ENCODE results near the gene EIF5AL1. TPM values are rescaled to one million over a fixed set of nuclear protein-coding genes. Genes with fewer than 3 reads are reported as not detected.
A peak's percentile ranks its signal among the peaks of the same experiment; 100 is the strongest.
"Not testable (repeated sequence)": the region's sequence is repeated elsewhere in the genome, so short reads cannot be mapped to it uniquely, and the experiment has no call there.

Gene EIF5AL1
- polyA plus RNA-seq (ENCODE audit: insufficient read length) = 1.6 TPM

DNA sequence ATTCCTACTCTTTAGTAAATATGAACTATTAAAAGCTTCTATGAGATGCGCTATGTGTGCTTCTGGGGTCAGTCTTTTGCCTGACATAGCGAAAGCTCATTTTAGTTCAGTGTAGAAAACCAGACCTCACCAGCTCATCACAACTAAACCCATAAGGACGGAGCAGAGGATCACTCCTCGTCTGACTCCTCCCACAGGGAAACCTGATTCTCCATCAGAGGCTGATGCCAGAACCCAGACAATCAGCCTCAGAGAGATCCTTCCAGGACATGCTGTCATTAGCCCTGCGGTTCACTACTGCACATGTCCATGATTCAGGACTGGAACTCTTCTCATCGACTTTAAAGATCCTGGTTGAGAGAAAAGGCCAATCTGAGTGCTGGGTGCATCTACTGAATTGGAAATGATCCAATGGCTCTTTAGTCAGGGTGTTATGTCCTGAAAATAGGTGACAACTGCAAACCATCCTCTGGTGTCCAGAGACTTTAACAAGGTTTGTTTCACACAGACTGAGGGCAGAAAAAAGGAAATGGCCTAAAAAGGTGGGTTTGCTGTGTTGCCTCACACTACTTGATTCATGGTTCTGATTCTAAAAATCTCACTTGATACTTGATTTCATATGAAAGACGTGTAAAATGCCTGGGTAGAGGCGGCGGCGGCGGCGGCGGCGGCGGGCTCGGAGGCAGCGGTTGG lies at the start of gene EIF5AL1:
Gene EIF5AL1 (plus strand): TSS at position 643 of the 693 bp plus-strand sequence. CDS start 117 bp downstream, outside the sequence.
- DNase-seq = not testable (repeated sequence)

DNA sequence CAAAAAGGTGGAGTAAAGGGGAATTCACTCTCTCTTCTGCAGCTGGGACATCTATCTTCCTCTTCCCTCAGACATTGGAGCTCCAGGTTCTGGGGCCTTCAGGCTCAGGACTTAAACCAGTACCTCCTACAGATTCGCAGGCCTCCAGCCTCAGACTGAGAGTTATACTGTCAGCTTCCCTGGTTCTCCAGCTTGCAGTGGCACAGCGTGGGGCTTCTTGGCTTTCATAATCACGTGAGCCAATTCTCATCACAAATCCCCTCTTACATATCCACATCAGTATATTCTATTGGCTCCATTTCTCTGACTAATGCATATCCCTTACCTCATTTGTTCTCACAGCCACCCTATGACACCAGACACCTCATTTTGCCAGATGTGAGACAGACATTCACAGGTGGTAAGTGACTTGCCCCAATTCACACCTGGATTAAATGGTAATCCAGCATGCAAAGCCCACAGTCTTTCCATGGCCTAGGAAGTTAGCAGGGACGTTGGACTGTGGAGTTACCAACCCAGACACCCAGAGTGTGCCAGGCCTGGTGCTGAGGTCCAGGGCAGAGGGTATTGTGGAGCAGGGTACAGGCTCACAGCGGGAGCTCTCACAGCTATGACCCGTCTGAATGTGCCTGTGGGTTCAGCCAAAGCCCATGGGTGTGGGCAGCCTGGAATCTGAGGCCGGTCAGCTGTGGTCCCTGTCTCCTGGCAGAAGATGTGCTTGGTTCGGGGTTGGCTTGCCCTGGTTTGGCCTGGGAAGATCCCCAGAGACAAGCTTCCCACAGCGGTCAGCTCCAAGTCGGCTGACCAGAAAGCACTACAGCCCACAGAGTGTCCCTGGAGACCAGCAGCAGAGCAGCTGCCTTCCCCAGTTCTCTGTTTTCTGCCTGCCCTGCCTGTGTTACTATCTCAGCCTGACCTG lies 48.5 kb upstream of the EIF5AL1 start:
- peak; percentile 36 for DNase-seq

DNA sequence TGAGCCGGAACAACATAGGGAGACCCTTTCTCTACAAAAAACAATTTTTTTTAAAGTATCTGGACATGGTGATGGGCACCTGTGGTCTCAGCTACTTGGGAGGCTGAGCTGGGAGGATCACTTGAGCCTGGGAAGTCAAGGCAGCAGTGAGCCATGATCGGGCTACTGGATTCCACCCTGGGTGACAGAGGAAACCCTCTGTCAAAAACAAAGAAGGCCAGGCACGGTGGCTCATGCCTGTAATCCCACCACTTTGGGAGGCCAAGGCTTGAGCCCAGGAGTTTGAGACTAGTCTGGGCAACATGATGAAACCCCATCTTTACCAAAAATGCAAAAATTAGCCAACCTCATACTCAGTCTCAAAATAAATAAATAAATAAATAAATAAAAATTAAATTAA lies 47.0 kb upstream of the EIF5AL1 start:
- no peak for DNase-seq

- DNase-seq = no peak
These were observed 44.2 kb upstream of the EIF5AL1 start for GRCh38 chr10:79468015-79468560.

DNA sequence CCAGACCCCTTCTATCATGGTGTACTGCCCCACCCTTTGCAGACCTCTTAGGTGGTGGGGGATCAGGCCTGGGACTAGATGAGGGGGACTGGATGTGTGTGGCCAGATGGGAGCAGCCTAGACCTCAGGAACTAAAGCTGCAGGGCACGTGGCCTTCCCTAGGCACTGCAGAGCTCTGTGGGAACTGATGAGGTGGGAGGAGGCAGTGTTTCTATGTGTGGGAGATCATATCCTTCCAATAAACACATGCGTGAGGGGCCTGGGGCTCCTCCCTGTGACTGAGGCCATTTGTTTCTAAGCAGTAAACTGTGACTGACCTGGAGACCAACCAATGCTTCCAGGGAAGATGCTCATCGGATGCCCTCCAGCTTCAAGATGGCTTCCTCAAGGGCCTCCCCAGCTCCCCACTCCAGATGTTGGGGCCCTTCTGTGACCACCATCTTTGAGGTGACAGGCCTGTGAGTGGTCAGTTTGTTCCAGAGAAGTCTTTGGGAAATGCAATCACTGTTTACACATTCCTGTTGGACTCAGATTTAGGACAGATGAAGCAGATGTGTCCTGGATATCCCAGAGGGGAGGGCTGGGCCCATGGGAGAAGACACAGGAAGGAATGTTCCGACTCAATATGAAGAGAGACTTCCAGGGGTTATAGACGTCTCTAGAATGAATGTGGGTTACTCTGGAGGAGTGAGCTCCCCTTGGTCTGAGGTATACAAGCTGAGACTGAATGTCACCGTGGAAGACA lies 43.3 kb upstream of the EIF5AL1 start:
- DNase-seq = no peak

- DNase-seq = no peak
These were observed 42.2 kb upstream of the EIF5AL1 start for GRCh38 chr10:79470096-79470495.

GRCh38 chr10:79471776-79472175 lies 40.6 kb upstream of the EIF5AL1 start:
- DNase-seq = no peak

DNA sequence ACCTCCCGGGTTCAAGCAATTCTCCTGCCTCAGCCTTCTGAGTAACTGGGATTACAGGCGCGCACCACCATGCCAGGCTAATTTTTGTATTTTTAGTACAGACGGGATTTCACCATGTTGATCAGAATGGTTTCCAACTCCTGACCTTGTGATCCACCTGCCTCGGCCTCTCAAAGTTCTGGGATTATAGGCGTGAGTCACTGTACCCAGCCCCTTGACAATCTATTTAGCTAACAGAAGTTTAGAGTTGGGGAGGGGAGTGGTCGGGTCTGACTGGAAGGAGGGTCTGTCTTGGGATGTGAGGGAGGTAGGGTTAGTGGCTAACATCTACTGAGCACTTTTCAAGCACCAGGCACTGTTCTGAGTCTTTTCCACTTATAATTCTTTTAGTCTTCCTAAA lies 39.9 kb upstream of the EIF5AL1 start:
- no peak for DNase-seq

DNA sequence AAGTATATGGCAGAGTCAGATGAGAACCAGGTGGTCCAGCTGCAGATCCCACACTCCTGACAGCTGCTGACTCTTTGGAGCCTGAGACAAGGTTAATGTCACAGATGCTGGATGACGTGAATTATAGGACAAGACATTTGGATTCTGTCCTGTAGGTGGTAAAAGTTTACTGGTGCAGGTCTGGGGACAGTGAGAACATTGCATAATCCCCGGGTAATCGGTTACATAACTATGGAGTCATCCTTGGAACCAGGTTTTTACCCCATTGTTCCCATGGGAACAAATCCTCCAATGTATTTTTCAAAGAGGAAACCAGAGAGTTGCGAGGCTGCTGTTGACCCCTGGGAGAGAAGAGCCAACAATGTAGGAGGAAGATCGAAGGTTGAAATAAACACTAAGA lies 39.4 kb upstream of the EIF5AL1 start:
- no peak for DNase-seq

GRCh38 chr10:79473496-79474095 lies 38.7 kb upstream of the EIF5AL1 start:
- DNase-seq = no peak

DNA sequence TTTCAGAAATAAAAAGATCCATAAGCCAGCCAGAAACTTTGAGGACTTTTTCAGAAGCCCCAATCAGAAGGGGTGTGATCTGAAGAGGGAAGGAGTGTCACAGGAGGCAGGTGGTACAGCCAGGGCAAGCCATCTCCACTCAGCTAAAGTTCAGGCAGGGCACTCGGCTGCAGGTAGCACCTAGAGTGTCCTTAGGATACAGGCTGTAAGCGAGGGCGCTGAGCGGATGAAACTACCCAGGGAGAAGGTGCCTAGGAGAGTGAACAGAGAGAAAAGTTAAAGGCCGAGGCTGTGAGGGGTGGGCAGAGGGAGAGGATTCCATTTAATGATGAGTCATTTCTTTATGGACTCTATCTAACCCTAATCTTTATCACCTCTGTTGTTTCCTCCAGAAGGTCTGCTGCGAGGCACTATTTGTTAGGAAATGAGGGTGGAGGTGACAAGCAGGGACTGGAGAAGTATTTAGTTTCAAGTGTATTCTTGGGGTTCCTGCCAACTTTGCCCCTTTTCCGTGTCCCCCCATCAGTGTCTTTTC lies 37.1 kb upstream of the EIF5AL1 start:
- no peak for DNase-seq

GRCh38 chr10:79475877-79476276 lies 36.5 kb upstream of the EIF5AL1 start:
- no peak for DNase-seq

- DNase-seq = no peak
These were observed 35.7 kb upstream of the EIF5AL1 start for GRCh38 chr10:79476645-79477044.

DNA sequence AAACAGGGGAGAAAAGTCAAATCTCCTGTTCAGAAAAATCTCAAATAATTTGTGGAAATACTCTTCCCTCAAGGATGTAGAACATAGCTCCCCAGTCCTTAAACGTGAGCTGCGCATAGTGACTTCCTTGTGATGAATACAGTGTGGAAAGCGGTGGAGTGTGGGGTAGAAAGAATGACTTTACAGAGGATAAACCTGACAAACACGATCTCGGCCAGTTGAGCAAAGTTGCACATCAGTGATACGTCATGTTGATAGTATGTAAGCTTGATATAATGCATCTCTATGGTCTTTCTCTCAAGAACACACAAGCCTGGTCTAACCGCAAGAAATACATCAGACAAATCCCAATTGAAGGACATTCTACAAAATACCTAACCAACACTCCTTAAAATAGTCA lies 34.9 kb upstream of the EIF5AL1 start:
- no peak for DNase-seq

DNA sequence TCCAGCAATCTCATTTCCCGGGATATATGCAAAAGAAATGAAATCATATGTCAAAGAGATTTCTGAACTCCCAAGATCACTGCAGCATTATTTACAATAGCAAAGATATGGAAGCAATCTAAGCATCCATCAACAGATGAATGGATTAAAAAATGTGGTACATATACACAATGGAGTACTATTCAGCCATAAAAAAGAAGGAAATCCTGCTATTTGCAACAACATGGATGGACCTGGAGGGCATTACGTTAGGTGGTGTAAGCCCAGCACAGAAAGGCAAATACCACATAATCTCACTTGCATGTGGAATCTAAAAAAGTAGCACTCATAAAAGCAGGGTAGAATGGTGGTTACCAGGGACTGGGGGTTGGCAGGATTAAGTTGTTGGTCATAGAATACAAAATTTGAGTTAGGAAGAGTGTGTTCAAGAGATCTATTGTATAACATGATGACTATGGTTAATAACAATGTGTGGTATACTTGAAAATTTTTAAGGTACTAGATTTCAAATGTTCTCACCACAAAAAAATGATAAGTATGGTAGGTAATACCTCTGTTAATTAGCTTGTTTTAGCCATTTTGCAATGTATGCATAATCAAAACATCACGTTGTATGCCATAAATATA lies 32.9 kb upstream of the EIF5AL1 start:
- DNase-seq = no peak

DNA sequence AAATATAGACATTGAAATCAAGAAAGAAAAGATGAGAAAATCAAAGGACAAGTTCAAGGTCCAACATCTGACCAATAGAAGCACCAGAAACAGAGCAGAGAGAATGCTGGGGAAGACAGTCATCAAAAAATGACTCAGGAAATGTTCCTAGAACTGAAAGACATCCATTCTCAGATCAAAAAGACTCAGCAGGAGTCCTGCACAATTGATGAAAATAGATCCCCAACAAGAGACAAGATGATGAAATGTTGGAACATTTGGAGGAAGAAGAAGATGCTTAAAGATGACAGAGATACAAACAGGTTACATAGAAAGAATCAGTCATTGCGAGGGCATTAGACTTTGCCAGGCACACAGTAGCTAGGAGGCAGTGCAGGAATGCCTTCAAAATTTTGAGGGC lies 30.0 kb upstream of the EIF5AL1 start:
- no peak for DNase-seq

DNA sequence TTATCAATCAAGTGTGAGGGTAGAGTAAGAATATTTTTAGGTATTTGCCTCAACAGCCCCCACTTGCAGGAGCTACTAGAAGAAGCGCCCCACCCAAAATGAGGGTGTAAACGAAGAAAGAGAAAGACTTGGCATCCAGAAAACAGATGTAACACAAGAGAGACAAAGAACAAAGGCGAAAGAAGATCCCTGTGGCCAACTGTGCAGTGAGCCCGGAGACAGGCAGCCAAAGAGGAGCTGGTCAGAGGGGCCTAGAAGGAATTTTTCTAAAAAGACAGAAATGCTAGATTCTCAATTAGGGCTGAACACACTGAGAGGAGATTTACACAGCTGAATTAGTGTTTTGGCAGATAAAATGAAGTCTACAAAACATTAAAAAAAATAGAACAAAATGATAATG lies 29.6 kb upstream of the EIF5AL1 start:
- DNase-seq = no peak

DNA sequence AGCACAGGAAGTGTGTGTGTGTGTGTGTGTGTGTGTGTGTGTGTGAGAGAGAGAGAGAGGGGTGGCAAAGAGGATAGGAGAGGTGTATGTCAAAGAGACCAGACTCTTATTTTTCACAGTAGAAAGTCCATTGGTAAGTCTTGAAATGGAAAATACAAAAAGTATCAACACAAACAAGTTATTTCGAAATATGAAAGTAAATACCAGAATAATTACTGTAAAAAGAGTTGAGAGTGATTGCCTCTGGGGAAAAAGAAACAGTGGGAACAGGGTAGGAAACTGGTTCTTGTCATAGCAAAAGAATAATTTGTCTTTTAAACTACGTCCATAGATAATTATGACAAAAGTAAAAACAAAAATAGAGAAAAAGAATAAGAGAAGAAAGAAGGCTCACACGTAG lies 29.0 kb upstream of the EIF5AL1 start:
- no peak for DNase-seq

- DNase-seq = peak; percentile 38
These were observed 28.4 kb upstream of the EIF5AL1 start for GRCh38 chr10:79483948-79484347.

DNA sequence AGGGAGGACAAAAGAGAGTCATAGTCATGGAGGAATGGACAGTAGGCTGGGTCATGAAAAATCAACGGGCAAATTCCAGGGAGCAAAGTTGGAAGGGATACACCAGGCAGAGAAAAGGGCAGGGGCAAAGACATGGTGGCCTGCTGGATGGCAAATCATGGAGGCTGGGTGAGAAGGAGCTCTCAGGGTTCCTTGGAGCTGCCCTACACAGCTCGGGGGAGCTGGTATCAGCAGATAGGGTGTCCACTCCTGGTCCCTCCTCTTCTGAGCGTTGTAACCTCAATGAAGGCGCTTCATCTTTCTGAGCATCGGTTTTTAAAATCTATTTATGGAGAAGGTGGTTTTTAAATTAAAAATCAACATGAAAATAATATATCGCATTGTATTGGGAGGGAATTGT lies 27.9 kb upstream of the EIF5AL1 start:
- DNase-seq = no peak

Measured in hindlimb muscle (tissue), 1 donor.